ENCODE results near the gene DYNLRB1. TPM values are rescaled to one million over a fixed set of nuclear protein-coding genes. Genes with fewer than 3 reads are reported as not detected.

The DYNLRB1 gene
- total RNA-seq, 1 donor from 2014 or later, result 193 TPM

DNA sequence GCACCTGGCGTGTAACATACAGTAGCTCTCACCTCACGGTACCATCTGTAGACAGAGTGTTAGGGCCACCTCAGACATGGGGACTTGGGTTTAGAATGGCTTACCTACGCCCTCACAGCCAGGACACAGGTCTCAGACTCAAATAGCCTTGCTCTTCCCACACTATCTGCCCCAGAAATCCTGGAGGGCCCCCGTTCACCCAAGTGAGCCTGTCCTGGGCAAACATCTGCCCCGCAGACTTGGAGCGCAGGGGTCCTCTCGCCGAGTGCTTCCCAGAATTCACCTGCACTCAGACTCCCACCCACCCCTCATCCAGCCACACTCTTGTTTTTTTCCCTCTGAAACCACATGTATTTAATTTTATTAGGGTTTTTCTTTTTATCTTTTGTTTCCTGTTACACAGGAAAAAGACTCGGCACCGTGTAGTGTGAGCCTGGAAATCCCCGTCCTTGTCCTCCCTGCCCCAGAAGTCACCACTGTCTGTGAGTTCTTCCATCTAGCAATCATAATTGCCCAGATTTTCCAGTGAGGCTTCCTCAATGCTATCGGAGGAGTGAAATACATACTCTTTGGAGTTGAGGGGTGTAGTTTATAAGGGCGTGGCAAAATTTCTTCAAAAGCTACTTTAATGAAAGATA is 25.2 kb downstream of the DYNLRB1 start:
- H3K4me3 ChIP-seq (ENCODE audit: low read depth, low read length), result no peak overlapping the region
- DNase-seq (ENCODE audit: low read depth), result no peak
- TF ChIP-seq, protein P1, sequence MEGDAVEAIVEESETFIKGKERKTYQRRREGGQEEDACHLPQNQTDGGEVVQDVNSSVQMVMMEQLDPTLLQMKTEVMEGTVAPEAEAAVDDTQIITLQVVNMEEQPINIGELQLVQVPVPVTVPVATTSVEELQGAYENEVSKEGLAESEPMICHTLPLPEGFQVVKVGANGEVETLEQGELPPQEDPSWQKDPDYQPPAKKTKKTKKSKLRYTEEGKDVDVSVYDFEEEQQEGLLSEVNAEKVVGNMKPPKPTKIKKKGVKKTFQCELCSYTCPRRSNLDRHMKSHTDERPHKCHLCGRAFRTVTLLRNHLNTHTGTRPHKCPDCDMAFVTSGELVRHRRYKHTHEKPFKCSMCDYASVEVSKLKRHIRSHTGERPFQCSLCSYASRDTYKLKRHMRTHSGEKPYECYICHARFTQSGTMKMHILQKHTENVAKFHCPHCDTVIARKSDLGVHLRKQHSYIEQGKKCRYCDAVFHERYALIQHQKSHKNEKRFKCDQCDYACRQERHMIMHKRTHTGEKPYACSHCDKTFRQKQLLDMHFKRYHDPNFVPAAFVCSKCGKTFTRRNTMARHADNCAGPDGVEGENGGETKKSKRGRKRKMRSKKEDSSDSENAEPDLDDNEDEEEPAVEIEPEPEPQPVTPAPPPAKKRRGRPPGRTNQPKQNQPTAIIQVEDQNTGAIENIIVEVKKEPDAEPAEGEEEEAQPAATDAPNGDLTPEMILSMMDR (conservative IDR thresholded peaks at IDR 0.05; ENCODE audit: low read depth, low read length), result no peak

DNA sequence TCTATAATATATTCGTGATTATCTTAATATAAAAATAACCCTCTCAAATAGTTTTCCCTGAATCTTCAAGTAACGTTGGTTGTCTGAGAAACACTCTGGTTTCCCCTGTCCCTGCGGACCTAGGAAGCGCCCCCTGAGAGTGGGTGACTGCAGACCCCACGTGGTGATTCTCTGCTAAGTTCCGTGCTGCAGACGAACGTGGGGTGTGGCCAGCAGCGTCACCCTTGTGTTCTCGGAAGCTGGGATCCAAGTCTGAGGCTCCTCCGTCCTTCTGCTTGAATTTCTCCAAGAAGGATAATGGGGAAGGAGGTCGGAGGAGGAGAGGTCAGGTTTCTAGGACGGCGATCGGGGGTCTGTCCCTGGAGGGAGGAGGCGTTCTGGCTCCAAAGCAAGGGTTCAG is 25.7 kb downstream of the DYNLRB1 start:
- TF ChIP-seq, protein P1 (conservative IDR thresholded peaks at IDR 0.05; ENCODE audit: low read depth, low read length), result no peak
- no peak overlapping the region for H3K4me3 ChIP-seq (ENCODE audit: low read depth, low read length)

DNA sequence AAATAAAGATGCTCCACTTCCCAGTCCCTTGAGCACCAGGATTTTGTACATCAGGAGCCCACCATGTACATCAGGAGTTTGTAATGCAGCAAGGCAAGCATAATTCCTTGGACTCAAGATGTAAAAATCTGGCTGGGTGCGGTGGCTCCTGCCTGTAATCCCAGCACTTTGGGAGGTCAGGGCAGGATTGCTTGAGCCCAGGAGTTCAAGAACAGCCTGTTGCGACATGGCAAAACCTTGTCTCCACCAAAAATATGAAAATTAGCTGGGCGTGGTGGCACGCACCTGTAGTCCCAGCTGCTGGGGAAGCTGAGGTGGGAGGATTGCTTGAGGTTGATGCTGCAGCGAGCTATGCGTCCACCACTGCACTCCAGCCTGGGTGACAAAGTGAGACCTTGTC is 26.2 kb downstream of the DYNLRB1 start:
- no peak overlapping the region for H3K4me3 ChIP-seq (ENCODE audit: low read depth, low read length)
- TF ChIP-seq, protein P1 (conservative IDR thresholded peaks at IDR 0.05; ENCODE audit: low read depth, low read length), result no peak
- no peak for DNase-seq (ENCODE audit: low read depth)

More for the DNA sequence above, 25.7 kb downstream of the DYNLRB1 start:
- DNase-seq (ENCODE audit: low read depth), result no peak

DNA sequence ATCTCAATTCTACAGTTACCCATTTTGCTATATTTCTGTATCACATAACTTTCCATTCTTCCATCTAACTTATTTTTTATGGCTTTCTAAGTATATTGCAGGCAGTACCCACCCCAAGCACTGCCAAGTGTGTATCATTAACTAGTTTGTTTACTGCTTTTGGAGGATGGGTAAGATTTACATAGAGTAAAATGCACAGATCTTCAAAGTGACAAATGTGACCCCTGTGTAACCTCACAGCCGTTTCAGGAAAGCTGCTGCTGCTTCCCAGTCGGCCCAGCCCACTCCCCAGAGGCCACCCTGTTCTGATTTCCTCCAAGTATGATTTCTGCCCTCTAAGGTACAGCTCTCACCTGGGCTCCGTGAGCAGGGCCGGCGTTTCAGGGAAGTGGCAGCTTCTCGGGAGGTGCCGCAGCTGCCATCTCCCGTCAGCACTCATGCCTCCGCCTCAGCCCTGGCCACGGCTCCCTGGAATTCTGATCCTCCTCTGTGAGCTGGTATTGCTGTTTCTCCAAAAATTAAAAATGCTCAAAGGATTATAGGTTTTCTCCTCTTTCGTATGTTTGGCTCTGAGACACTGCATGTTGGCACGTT is 27.3 kb downstream of the DYNLRB1 start:
- no peak for DNase-seq (ENCODE audit: low read depth)

DNA sequence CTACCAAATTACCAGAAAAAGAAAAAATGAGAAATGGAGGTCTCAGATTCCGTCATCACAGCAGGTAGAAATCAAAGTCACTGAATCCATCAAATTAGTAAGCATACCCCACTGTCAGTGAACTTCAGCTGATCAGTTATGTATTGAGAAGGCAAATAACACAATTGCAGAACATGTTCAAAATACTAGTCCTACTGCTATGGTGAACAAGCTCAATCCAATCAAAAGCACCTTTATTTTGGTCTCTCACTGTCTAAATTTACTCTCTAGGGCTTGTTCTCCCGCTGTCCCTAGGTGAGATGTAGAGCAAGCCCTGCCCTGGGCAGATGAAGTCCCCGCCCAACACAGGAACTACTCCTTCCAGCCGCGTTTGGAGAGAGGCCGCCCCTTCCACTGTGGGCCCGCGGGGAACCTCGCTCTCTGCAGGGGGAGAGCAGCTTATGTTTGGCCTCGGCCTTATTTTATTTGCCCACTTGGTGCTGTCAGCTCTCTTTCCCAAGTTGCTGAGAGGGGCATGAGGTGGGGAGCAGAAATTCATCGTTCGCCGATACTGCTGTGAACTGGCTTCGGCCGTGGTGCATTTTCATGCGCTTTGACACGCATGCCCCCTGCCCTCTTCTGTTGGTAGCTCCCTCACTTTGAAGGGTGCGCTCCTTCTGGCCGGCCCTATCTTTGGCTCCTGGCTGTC is 28.0 kb downstream of the DYNLRB1 start:
- TF ChIP-seq, protein P1 (conservative IDR thresholded peaks at IDR 0.05; ENCODE audit: low read depth, low read length), result no peak
- DNase-seq (ENCODE audit: low read depth), result no peak
- H3K4me3 ChIP-seq (ENCODE audit: low read depth, low read length), result no peak overlapping the region

More for the DNA sequence above, 27.3 kb downstream of the DYNLRB1 start:
- TF ChIP-seq, protein P1 (conservative IDR thresholded peaks at IDR 0.05; ENCODE audit: low read depth, low read length), result no peak
- H3K4me3 ChIP-seq (ENCODE audit: low read depth, low read length), result no peak overlapping the region

DNA sequence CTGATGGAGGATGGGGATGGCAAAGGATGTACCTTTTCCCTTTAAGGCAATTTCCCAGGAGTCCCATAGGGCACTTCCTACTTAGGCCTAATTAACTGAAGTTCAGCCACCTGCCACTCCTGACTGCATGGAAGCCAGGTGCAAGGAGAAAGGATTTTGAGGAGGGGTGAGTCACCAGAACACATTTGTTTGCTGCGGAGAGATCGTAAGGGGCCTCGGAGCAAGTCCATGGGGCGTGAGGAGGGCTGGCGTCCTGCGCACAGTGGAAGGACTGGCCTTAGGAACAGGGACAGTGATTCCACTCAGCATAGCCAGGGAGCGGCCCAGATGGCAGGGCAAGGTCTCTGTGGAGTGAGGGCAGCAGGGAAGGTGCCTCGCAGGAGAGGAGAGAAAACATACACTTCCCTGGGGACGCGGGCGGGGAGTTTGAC is 30.5 kb downstream of the DYNLRB1 start:
- H3K4me3 ChIP-seq (ENCODE audit: low read depth, low read length), result no peak overlapping the region
- TF ChIP-seq, protein P1 (conservative IDR thresholded peaks at IDR 0.05; ENCODE audit: low read depth, low read length), result no peak
- no peak for DNase-seq (ENCODE audit: low read depth)
